MCF 10A (cell line): ENCODE measurements around the gene DIO3. TPM values are rescaled to one million over a fixed set of nuclear protein-coding genes. Genes with fewer than 3 reads are reported as not detected.

Source experiments
- BruUV-seq: library from RNA; stranded (reverse); fragments of 400-500 nt; replicated peaks from 2 replicates; lab custom pipeline; 2021; lab: Mats Ljungman, UMichigan
- CTCF ChIA-PET: fragments of 300-600 bp; sonication (Branson Sonifier 250); formaldehyde crosslinking; extraction: SDS; loops from one replicate; lab custom pipeline; 2021; ENCODE audit warnings: antibody characterized with exemption, inconsistent platforms; lab: Yijun Ruan, JAX
- POLR2A ChIA-PET: fragments of 300-600, 350-650 bp; sonication (Branson Sonifier 250); formaldehyde crosslinking; extraction: SDS; loops from one replicate; lab custom pipeline; 2020; ENCODE audit warnings: antibody characterized with exemption, inconsistent platforms; lab: Yijun Ruan, JAX
- DNase-seq: peaks from one replicate; pipeline ENCODE4 v3.0.0-alpha.2; 2018; ENCODE audit not compliant: unreplicated experiment
- H3K27ac Mint-ChIP-seq: one replicate; pipeline ENCODE4 v1.8.0; 2022; ENCODE audit warnings: mild to moderate bottlenecking, low read depth, mixed read lengths; ENCODE audit not compliant: unreplicated experiment
- H3K27me3 Mint-ChIP-seq: one replicate; pipeline ENCODE4 v1.8.0; 2022; ENCODE audit warnings: mixed read lengths; ENCODE audit not compliant: insufficient read depth, unreplicated experiment
- H3K36me3 Mint-ChIP-seq: one replicate; pipeline ENCODE4 v1.8.0; 2022; ENCODE audit warnings: mild to moderate bottlenecking, moderate library complexity, mixed read lengths; ENCODE audit not compliant: insufficient read depth, unreplicated experiment
- H3K4me1 Mint-ChIP-seq: one replicate; pipeline ENCODE4 v1.8.0; 2022; ENCODE audit warnings: mixed read lengths; ENCODE audit not compliant: insufficient read depth, unreplicated experiment
- H3K4me3 Mint-ChIP-seq: one replicate; pipeline ENCODE4 v1.8.0; 2022; ENCODE audit warnings: mild to moderate bottlenecking, moderate library complexity, mixed read lengths; ENCODE audit not compliant: unreplicated experiment
- H3K9me3 Mint-ChIP-seq: one replicate; pipeline ENCODE4 v1.8.0; 2022; ENCODE audit warnings: mixed read lengths; ENCODE audit not compliant: unreplicated experiment
- intact Hi-C: fragments of 100-400 bp; cut with micrococcal nuclease; formaldehyde crosslinking; loops from 2 replicates; pipeline ENCODE4 v1.14.1; 2022
- total RNA-seq: library from RNA; stranded (reverse); gene quantifications from 2 replicates; pipeline ENCODE4 v1.2.3, GENCODE V29; 2022
- TF ChIP-seq, protein P1 (sequence below): fragments of 200-600 bp; IDR thresholded peaks from one replicate; pipeline ENCODE4 v1.8.0; 2022; ENCODE audit warnings: antibody characterized with exemption, mild to moderate bottlenecking; ENCODE audit not compliant: unreplicated experiment

DIO3 gene
- total RNA-seq, 1 experiment from 2014 or later = not detected

DNA sequence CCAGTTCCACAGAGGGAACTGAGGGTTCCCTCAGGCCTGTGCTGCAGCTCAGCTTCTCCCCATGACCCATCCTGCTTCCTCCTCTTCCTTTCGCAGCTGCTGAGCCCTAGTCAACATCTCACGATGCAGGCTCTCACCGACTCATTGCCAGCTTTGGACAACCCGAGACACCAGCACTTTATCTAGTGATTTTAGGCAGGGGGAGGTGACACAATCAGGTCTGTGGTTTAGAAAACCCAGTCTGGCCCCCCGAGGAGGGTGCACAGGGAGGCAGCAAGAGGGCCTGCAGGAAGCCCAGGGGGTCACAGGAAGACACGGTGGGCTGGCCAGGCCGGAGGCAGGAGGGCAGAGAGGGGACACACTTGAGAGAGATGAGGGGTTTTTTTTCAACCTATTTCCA is 35.4 kb downstream of the DIO3 start:
- Mint-ChIP-seq H3K4me1 (no peaks in the 10 kb centered on the region), H3K36me3 (no peaks in the 10 kb centered on the region), H3K4me3 (no peak overlapping the region), H3K27me3 (no peaks in the 10 kb centered on the region), H3K27ac (no peak overlapping the region), H3K9me3 (peaks cover 7% of the 10 kb centered on the region)
- no TSS peak for BruUV-seq
- DNase-seq = no peak
- POLR2A ChIA-PET = no interaction called here
- TF ChIP-seq, protein P1, sequence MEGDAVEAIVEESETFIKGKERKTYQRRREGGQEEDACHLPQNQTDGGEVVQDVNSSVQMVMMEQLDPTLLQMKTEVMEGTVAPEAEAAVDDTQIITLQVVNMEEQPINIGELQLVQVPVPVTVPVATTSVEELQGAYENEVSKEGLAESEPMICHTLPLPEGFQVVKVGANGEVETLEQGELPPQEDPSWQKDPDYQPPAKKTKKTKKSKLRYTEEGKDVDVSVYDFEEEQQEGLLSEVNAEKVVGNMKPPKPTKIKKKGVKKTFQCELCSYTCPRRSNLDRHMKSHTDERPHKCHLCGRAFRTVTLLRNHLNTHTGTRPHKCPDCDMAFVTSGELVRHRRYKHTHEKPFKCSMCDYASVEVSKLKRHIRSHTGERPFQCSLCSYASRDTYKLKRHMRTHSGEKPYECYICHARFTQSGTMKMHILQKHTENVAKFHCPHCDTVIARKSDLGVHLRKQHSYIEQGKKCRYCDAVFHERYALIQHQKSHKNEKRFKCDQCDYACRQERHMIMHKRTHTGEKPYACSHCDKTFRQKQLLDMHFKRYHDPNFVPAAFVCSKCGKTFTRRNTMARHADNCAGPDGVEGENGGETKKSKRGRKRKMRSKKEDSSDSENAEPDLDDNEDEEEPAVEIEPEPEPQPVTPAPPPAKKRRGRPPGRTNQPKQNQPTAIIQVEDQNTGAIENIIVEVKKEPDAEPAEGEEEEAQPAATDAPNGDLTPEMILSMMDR = no peak
- intact Hi-C loops = no loop called here
- CTCF ChIA-PET = interaction anchor here (0.6 kb wide), 1 partner anchor 696 kb away, joined by 3 read pairs; no protein-coding TSS in a partner anchor

DNA sequence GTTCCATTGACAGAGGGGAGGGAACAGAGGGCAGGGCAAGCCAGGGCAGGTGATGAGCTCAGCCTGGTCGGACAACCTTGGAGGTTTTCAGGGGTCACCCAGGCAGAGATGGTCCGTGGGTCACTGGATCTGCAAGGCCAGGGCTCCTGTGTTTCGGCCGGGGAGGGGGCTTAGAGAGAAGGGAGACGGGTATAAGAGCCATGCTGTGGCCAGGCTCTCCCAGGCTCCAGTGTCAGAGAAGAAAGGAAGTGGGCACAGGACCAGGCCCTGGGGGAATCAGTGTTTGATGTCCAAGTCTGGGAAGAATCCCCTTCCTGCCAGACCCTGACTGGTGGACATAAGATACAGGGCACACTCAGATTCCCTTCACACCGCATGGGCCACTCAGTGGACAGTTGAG is 36.9 kb downstream of the DIO3 start:
- H3K36me3 Mint-ChIP-seq = no peaks in the 10 kb centered on the region
- CTCF ChIA-PET = no interaction called here
- no peak for DNase-seq
- peaks cover 7% of the 10 kb centered on the region for H3K9me3 Mint-ChIP-seq
- H3K27ac Mint-ChIP-seq = no peak overlapping the region
- TF ChIP-seq, protein P1 = no peak
- no TSS peak for BruUV-seq
- no peaks in the 10 kb centered on the region for H3K4me1 Mint-ChIP-seq
- intact Hi-C loops = no loop called here
- no peak overlapping the region for H3K4me3 Mint-ChIP-seq
- POLR2A ChIA-PET = no interaction called here
- H3K27me3 Mint-ChIP-seq = no peaks in the 10 kb centered on the region

DNA sequence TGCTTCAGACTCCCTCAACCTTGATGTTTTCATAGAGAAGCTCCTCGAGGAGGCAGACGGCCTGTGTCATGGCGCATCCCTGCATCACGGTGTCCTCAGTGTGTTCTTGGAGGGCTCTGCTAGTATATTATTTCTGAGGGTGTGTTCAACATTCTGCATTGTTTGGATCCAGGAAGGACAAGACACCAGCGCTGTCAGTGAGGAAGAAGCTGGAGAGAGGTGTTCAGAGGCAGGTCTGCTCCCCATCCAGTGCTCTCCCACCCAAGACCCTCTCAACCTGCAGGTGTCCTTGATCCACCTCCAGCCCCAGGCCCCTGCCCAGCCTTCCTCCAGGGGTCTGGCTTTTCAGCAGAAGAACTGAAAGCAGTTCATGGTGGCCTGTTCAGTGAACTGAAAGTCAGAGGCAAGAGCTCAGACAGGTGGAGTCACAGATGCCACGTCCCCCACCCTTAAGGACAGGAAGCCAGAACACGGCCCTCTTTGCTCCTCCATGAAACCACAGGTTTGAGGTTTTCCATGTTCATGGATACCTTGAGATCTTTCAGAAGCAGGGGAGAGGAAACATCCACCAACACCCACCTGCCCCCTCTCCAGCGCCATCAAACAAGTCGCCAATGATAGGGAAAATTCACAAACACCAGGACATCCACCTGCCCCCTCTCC is 37.4 kb downstream of the DIO3 start:
- ChIA-PET CTCF (no interaction called here), POLR2A (interaction anchor here (0.6 kb wide), 1 partner anchor 130 kb away, joined by 3 read pairs; no protein-coding TSS in a partner anchor)
- no peaks in the 10 kb centered on the region for H3K27me3 Mint-ChIP-seq

DNA sequence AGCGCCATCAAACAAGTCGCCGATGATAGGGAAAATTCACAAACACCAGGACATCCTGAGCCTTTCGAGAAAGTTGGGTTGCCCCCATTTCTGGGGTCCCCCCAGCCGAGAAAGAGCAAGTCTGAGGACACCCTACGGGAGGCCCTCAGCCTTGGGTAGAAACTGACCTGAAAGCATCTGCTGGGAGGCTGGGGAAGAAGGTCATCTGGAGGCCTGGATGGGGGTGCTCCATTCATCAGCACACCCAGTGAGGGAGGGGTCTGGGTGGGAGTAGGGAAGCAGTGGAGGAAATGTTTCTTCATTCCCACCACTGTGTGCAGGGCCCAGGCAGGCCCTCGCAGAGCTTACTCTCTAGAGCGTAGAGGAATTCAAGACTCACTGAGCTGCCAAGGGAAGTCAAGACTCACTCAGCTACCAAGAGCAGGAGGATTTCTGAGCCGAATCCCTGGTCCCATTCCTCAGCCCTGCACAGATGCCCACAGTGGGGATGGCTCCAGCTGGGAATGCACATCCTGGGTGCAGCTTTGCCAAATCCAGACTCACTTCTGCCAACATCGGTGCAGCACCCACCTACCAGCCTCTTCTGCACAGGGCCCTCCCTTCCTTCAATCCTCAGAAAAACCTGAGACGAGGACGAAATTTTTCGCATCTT is 38.1 kb downstream of the DIO3 start:
- peaks cover 7% of the 10 kb centered on the region for H3K9me3 Mint-ChIP-seq
- ChIA-PET CTCF (no interaction called here), POLR2A (interaction anchor here (0.6 kb wide), 1 partner anchor 131 kb away, joined by 3 read pairs; no protein-coding TSS in a partner anchor)
- BruUV-seq = no TSS peak
- intact Hi-C loops = no loop called here
- TF ChIP-seq, protein P1 = no peak
- H3K27me3 Mint-ChIP-seq = no peaks in the 10 kb centered on the region
- no peaks in the 10 kb centered on the region for H3K4me1 Mint-ChIP-seq
- no peak overlapping the region for H3K27ac Mint-ChIP-seq
- no peaks in the 10 kb centered on the region for H3K36me3 Mint-ChIP-seq
- no peak overlapping the region for H3K4me3 Mint-ChIP-seq
- DNase-seq = no peak

More for the DNA sequence above, 37.4 kb downstream of the DIO3 start:
- no peak for DNase-seq
- Mint-ChIP-seq H3K4me1 (no peaks in the 10 kb centered on the region), H3K36me3 (no peaks in the 10 kb centered on the region), H3K9me3 (peaks cover 7% of the 10 kb centered on the region), H3K4me3 (no peak overlapping the region), H3K27ac (no peak overlapping the region)
- BruUV-seq = no TSS peak
- intact Hi-C loops = no loop called here
- TF ChIP-seq, protein P1 = no peak
